Neuron (in vitro differentiated cells): ENCODE results near the gene LRP1B.

Source experiments
- H2AFZ ChIP-seq: one replicate; pipeline ENCODE4 v1.6.1; 2013; ENCODE audit warnings: low read depth, mild to moderate bottlenecking, inconsistent platforms, low read length, moderate library complexity
- H3K27me3 ChIP-seq: one replicate; pipeline ENCODE4 v1.6.1; 2013; ENCODE audit warnings: low read length; ENCODE audit not compliant: insufficient read depth
- H3K36me3 ChIP-seq: one replicate; pipeline ENCODE4 v1.6.1; 2013; ENCODE audit warnings: low read length; ENCODE audit not compliant: insufficient read depth
- H3K4me1 ChIP-seq: one replicate; pipeline ENCODE4 v1.6.1; 2013; ENCODE audit warnings: low read length; ENCODE audit not compliant: insufficient read depth
- H3K4me3 ChIP-seq: 2 replicates; pipeline ENCODE4 v1.5.1; 2013; ENCODE audit warnings: mild to moderate bottlenecking, low read length, moderate library complexity
- H3K9me3 ChIP-seq: one replicate; pipeline ENCODE4 v1.6.1; 2013; ENCODE audit warnings: low read length

LRP1B gene

GRCh38 chr2:141439524-141439923 lies 691.3 kb downstream of the LRP1B start:
- no peaks in the 10 kb centered on the region for H3K27me3 ChIP-seq

GRCh38 chr2:141438536-141438935 lies 692.3 kb downstream of the LRP1B start:
- no peaks in the 10 kb centered on the region for H3K9me3 ChIP-seq
- H3K36me3 ChIP-seq = no peaks in the 10 kb centered on the region
- no peaks in the 10 kb centered on the region for H3K4me1 ChIP-seq
- no peaks in the 10 kb centered on the region for H3K27me3 ChIP-seq
- H2AFZ ChIP-seq = no peak overlapping the region
- H3K4me3 ChIP-seq = no peak overlapping the region

More at GRCh38 chr2:141439524-141439923, 691.3 kb downstream of the LRP1B start:
- no peaks in the 10 kb centered on the region for H3K36me3 ChIP-seq
- no peaks in the 10 kb centered on the region for H3K9me3 ChIP-seq
- no peaks in the 10 kb centered on the region for H3K4me1 ChIP-seq
- H2AFZ ChIP-seq = no peak overlapping the region
- H3K4me3 ChIP-seq = no peak overlapping the region

GRCh38 chr2:141437521-141437920 lies 693.3 kb downstream of the LRP1B start:
- H3K4me1 ChIP-seq = no peaks in the 10 kb centered on the region

GRCh38 chr2:141423124-141423523 lies 707.7 kb downstream of the LRP1B start:
- no peaks in the 10 kb centered on the region for H3K27me3 ChIP-seq

More at GRCh38 chr2:141437521-141437920, 693.3 kb downstream of the LRP1B start:
- no peaks in the 10 kb centered on the region for H3K36me3 ChIP-seq
- no peak overlapping the region for H2AFZ ChIP-seq
- H3K4me3 ChIP-seq = no peak overlapping the region
- no peaks in the 10 kb centered on the region for H3K27me3 ChIP-seq
- no peaks in the 10 kb centered on the region for H3K9me3 ChIP-seq

GRCh38 chr2:141417246-141417797 lies 713.5 kb downstream of the LRP1B start:
- H3K27me3 ChIP-seq = no peaks in the 10 kb centered on the region
- H2AFZ ChIP-seq = no peak overlapping the region
- no peaks in the 10 kb centered on the region for H3K36me3 ChIP-seq
- no peak overlapping the region for H3K4me3 ChIP-seq
- H3K9me3 ChIP-seq = peaks cover 2% of the 10 kb centered on the region
- H3K4me1 ChIP-seq = no peaks in the 10 kb centered on the region

More at GRCh38 chr2:141423124-141423523, 707.7 kb downstream of the LRP1B start:
- H3K36me3 ChIP-seq = no peaks in the 10 kb centered on the region
- peaks cover 2% of the 10 kb centered on the region for H3K9me3 ChIP-seq
- H2AFZ ChIP-seq = no peak overlapping the region
- H3K4me1 ChIP-seq = no peaks in the 10 kb centered on the region
- no peak overlapping the region for H3K4me3 ChIP-seq

- Histone ChIP-seq H3K4me3 (no peak overlapping the region), H3K36me3 (no peaks in the 10 kb centered on the region), H3K4me1 (no peaks in the 10 kb centered on the region), H3K27me3 (no peaks in the 10 kb centered on the region), H3K9me3 (no peaks in the 10 kb centered on the region), H2AFZ (no peak overlapping the region)
Observed at GRCh38 chr2:141411419-141411818, 719.4 kb downstream of the LRP1B start.

- no peaks in the 10 kb centered on the region for H3K9me3 ChIP-seq
- no peaks in the 10 kb centered on the region for H3K27me3 ChIP-seq
- H3K4me1 ChIP-seq = no peaks in the 10 kb centered on the region
- H2AFZ ChIP-seq = no peak overlapping the region
- no peaks in the 10 kb centered on the region for H3K36me3 ChIP-seq
- H3K4me3 ChIP-seq = no peak overlapping the region
Observed at GRCh38 chr2:141399270-141399669, 731.5 kb downstream of the LRP1B start.

GRCh38 chr2:141393214-141393545 lies 737.6 kb downstream of the LRP1B start:
- Histone ChIP-seq H3K4me1 (no peaks in the 10 kb centered on the region), H3K27me3 (no peaks in the 10 kb centered on the region)

GRCh38 chr2:141392517-141393213 lies 738.2 kb downstream of the LRP1B start:
- H3K4me1 ChIP-seq = no peaks in the 10 kb centered on the region
- no peaks in the 10 kb centered on the region for H3K27me3 ChIP-seq
- H3K4me3 ChIP-seq = no peak overlapping the region
- H3K9me3 ChIP-seq = no peaks in the 10 kb centered on the region
- no peak overlapping the region for H2AFZ ChIP-seq
- H3K36me3 ChIP-seq = no peaks in the 10 kb centered on the region

More at GRCh38 chr2:141393214-141393545, 737.6 kb downstream of the LRP1B start:
- H3K9me3 ChIP-seq = no peaks in the 10 kb centered on the region
- no peak overlapping the region for H3K4me3 ChIP-seq
- no peak overlapping the region for H2AFZ ChIP-seq
- no peaks in the 10 kb centered on the region for H3K36me3 ChIP-seq

GRCh38 chr2:141386168-141386567 lies 744.6 kb downstream of the LRP1B start:
- Histone ChIP-seq H3K9me3 (no peaks in the 10 kb centered on the region), H3K4me3 (no peak overlapping the region), H2AFZ (no peak overlapping the region), H3K4me1 (peaks cover 4% of the 10 kb centered on the region), H3K36me3 (no peaks in the 10 kb centered on the region), H3K27me3 (no peaks in the 10 kb centered on the region)

GRCh38 chr2:141384676-141385075 lies 746.1 kb downstream of the LRP1B start:
- no peaks in the 10 kb centered on the region for H3K36me3 ChIP-seq
- H2AFZ ChIP-seq = no peak overlapping the region
- no peak overlapping the region for H3K4me3 ChIP-seq
- H3K9me3 ChIP-seq = no peaks in the 10 kb centered on the region
- peaks cover 4% of the 10 kb centered on the region for H3K4me1 ChIP-seq
- no peaks in the 10 kb centered on the region for H3K27me3 ChIP-seq

GRCh38 chr2:141381946-141382345 lies 748.9 kb downstream of the LRP1B start:
- Histone ChIP-seq H3K36me3 (no peaks in the 10 kb centered on the region), H3K4me3 (no peak overlapping the region), H2AFZ (no peak overlapping the region), H3K9me3 (no peaks in the 10 kb centered on the region), H3K4me1 (peaks cover 4% of the 10 kb centered on the region), H3K27me3 (no peaks in the 10 kb centered on the region)

- H3K4me1 ChIP-seq = peaks cover 4% of the 10 kb centered on the region
- H3K4me3 ChIP-seq = no peak overlapping the region
- H3K27me3 ChIP-seq = no peaks in the 10 kb centered on the region
- no peak overlapping the region for H2AFZ ChIP-seq
- H3K9me3 ChIP-seq = no peaks in the 10 kb centered on the region
- no peaks in the 10 kb centered on the region for H3K36me3 ChIP-seq
Observed at GRCh38 chr2:141380008-141380979, 750.5 kb downstream of the LRP1B start.
